H1 (cell line): ENCODE measurements around the gene BASP1.

Experiments
- EZH2 ChIP-seq: fragments of 200-600 bp; sonication (generic); IDR thresholded peaks from 2 replicates; pipeline ENCODE4 v1.7.1; 2012; ENCODE audit warnings: low read depth, mild to moderate bottlenecking, moderate library complexity, low read length, inconsistent platforms; ENCODE audit not compliant: severe bottlenecking
- HDAC6 ChIP-seq: IDR thresholded peaks from one replicate; pipeline ENCODE4 v1.7.1; 2012; ENCODE audit warnings: low read depth, mild to moderate bottlenecking, inconsistent platforms, low read length, moderate library complexity
- JUN ChIP-seq: IDR thresholded peaks from 2 replicates; pipeline ENCODE4 v1.6.1; 2011; ENCODE audit warnings: low read depth, mild to moderate bottlenecking, improper control_type of control experiment, low read length
- JUND ChIP-seq: IDR thresholded peaks from 2 replicates; pipeline ENCODE4 v1.6.1; 2011; ENCODE audit warnings: mild to moderate bottlenecking, improper control_type of control experiment, low read length
- PHF8 ChIP-seq: fragments of 200-600 bp; sonication (generic); conservative IDR thresholded peaks from 2 replicates; pipeline ENCODE4 v1.7.1; 2012; ENCODE audit warnings: low read depth, mild to moderate bottlenecking, inconsistent platforms, low read length, moderate library complexity
- POLR2A ChIP-seq, 2 experiments: IDR thresholded peaks; 1 replicate in 1 of 2; 2 replicates in 1 of 2; pipeline ENCODE4 v1.6.1; 2011; ENCODE audit warnings: low read depth in 2 of 2, low read length in 2 of 2, mild to moderate bottlenecking in 2 of 2; ENCODE audit errors: control extremely low read depth in 1 of 2
- POLR2AphosphoS5 ChIP-seq: IDR thresholded peaks from 2 replicates; pipeline ENCODE4 v1.6.1; 2011; ENCODE audit warnings: low read depth, low read length
- RAD21 ChIP-seq, 2 experiments: IDR thresholded peaks in 1 of 2; conservative IDR thresholded peaks in 1 of 2; 2 replicates each; pipeline ENCODE4 v1.6.1; 2011; ENCODE audit warnings: low read depth in 2 of 2, low read length in 2 of 2, improper control_type of control experiment in 1 of 2, inconsistent platforms in 1 of 2, mild to moderate bottlenecking in 1 of 2, moderate library complexity in 1 of 2
- RBBP5 ChIP-seq: IDR thresholded peaks from 2 replicates; pipeline ENCODE4 v1.7.1; 2012; ENCODE audit warnings: low read depth, mild to moderate bottlenecking, inconsistent platforms, low read length, moderate library complexity, borderline replicate concordance
- USF2 ChIP-seq: IDR thresholded peaks from 2 replicates; pipeline ENCODE4 v1.6.1; 2011; ENCODE audit warnings: low read length, improper control_type of control experiment
- TF ChIP-seq, protein P1 (sequence below), 3 experiments: IDR thresholded peaks; 1 replicate in 2 of 3; 2 replicates in 1 of 3; pipeline versions ENCODE4 v1.5.1 to v1.6.1; 2011; ENCODE audit warnings: low read length in 3 of 3, mild to moderate bottlenecking in 3 of 3, inconsistent platforms in 2 of 3, low read depth in 1 of 3, moderate library complexity in 1 of 3; ENCODE audit not compliant: insufficient read depth in 1 of 3; ENCODE audit errors: control extremely low read depth in 1 of 3

DNA sequence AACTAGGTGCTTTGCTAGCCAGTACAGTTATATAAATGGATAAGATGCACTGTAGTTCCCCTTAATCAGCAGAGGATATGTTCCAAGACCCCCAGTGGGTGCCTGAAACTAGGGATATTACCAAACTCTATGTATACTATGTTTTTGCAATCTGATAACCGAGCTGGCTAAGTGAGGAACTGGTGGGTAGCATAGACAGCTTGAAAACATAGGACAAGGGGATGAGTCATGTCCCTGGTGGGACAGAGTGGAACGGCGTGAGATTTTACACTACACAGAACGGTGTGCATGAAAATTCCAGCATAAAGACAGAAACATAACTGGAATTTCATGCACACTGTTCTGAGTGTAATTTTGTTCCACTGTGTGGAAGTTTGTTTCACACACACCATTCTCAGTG is 86.9 kb downstream of the BASP1 start:
- TF ChIP-seq POLR2AphosphoS5: no peak
- no peak for TF ChIP-seq POLR2A (IDR thresholded peaks at IDR 0.05; ENCODE audit: control extremely low read depth in 1 of 2, low read depth in 2 of 2, low read length in 2 of 2)
- no peak for TF ChIP-seq RAD21 (IDR thresholded peaks at IDR 0.05 in 1 of 2, conservative IDR thresholded peaks at IDR 0.05 in 1 of 2; ENCODE audit: low read depth in 2 of 2, low read length in 2 of 2)
- TF ChIP-seq, protein P1, sequence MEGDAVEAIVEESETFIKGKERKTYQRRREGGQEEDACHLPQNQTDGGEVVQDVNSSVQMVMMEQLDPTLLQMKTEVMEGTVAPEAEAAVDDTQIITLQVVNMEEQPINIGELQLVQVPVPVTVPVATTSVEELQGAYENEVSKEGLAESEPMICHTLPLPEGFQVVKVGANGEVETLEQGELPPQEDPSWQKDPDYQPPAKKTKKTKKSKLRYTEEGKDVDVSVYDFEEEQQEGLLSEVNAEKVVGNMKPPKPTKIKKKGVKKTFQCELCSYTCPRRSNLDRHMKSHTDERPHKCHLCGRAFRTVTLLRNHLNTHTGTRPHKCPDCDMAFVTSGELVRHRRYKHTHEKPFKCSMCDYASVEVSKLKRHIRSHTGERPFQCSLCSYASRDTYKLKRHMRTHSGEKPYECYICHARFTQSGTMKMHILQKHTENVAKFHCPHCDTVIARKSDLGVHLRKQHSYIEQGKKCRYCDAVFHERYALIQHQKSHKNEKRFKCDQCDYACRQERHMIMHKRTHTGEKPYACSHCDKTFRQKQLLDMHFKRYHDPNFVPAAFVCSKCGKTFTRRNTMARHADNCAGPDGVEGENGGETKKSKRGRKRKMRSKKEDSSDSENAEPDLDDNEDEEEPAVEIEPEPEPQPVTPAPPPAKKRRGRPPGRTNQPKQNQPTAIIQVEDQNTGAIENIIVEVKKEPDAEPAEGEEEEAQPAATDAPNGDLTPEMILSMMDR (IDR thresholded peaks at IDR 0.05; ENCODE audit: control extremely low read depth in 1 of 3, insufficient read depth in 1 of 3, low read depth in 1 of 3, low read length in 3 of 3): no peak
- TF ChIP-seq EZH2: no peak
- no peak for TF ChIP-seq RBBP5
- TF ChIP-seq PHF8: no peak
- TF ChIP-seq HDAC6: no peak
- no peak for TF ChIP-seq USF2
- no peak for TF ChIP-seq JUN
- no peak for TF ChIP-seq JUND
